Heart left ventricle (tissue), 16 donors: ENCODE results near the gene IER3. TPM values are rescaled to one million over a fixed set of nuclear protein-coding genes. Genes with fewer than 3 reads are reported as not detected.
"Not testable (repeated sequence)": the region's sequence is repeated elsewhere in the genome, so short reads cannot be mapped to it uniquely, and the experiment has no call there.

Source experiments
- ATAC-seq, 4 donors: fragments of 200-7000 bp; cut with Tn5 transposase; one replicate each; pipeline ENCODE4 v1.9.1; 2020 to 2022; ENCODE audit warnings: moderate library complexity in 4 of 4, mild to moderate bottlenecking in 3 of 4, moderate number of reproducible peaks in 1 of 4
- DNase-seq, 5 donors: peaks; one replicate each; pipeline ENCODE4 v3.0.0-alpha.2; 2020
- H3K27ac ChIP-seq, 12 donors: fragments of 200-600 bp; sonication (generic) in 4 of 12; one replicate each; pipeline versions ENCODE4 v1.5.0 to v1.8.0; 2016 to 2022; ENCODE audit warnings: mild to moderate bottlenecking in 2 of 12
- H3K27me3 ChIP-seq, 9 donors: fragments of 200-600 bp; sonication (generic) in 2 of 9; one replicate each; pipeline versions ENCODE4 v1.5.1 to v1.8.0; 2016 to 2022; ENCODE audit warnings: mild to moderate bottlenecking in 3 of 9
- H3K36me3 ChIP-seq, 9 donors: fragments of 200-600 bp; sonication (generic) in 2 of 9; one replicate each; pipeline versions ENCODE4 v1.5.0 to v1.8.0; 2018 to 2022; ENCODE audit warnings: mild to moderate bottlenecking in 2 of 9
- H3K4me1 ChIP-seq, 12 donors: fragments of 200-600 bp; sonication (generic) in 4 of 12; one replicate each; pipeline versions ENCODE4 v1.5.0 to v1.8.0; 2016 to 2022; ENCODE audit warnings: mild to moderate bottlenecking in 3 of 12
- H3K4me3 ChIP-seq, 12 donors: fragments of 200-600 bp; sonication (generic) in 4 of 12; one replicate each; pipeline versions ENCODE4 v1.5.0 to v1.8.0; 2017 to 2022; ENCODE audit warnings: mild to moderate bottlenecking in 9 of 12, moderate library complexity in 4 of 12
- H3K9me3 ChIP-seq, 12 donors: fragments of 200-600 bp; sonication (generic) in 4 of 12; one replicate each; pipeline versions ENCODE4 v1.5.0 to v1.8.0; 2016 to 2022; ENCODE audit warnings: mild to moderate bottlenecking in 1 of 12
- POLR2A ChIP-seq, 2 donors: fragments of 450-650 bp; IDR thresholded peaks; one replicate each; pipeline ENCODE4 v1.6.1; 2017; ENCODE audit warnings: antibody characterized with exemption in 2 of 2, mild to moderate bottlenecking in 2 of 2, moderate library complexity in 2 of 2
- WGBS, 4 donors: extraction: QIAGEN DNeasy Blood & Tissue Kit in 2 of 4; methylation state at CpG; one replicate each; pipeline versions ENCODE4 v1.1.5 to v1.1.7; 2013 to 2018; 5-methylcytosine and 5-hydroxymethylcytosine counted together
- intact Hi-C, 10 donors: fragments of 100-400 bp; cut with DNase I; formaldehyde crosslinking; loops; one replicate each; pipeline versions ENCODE4 v1.11.1 to v1.14.2; 2022
- polyA plus RNA-seq, 2 donors: library from polyadenylated mRNA; stranded (reverse); fragments of 200-250 nt; gene quantifications; one replicate each; pipeline ENCODE4 v1.2.3, GENCODE V29; 2013
- total RNA-seq, 9 donors: library from RNA; depleted of rRNA in 2 of 9; stranded (reverse); fragments of >200 nt in 2 of 9; fragmentation: NEBNext Ultra II Directional in 3 of 9; extraction: Animal tissue kit (Norgen Biotek cat#: 25700) in 3 of 9; gene quantifications; one replicate each; pipeline versions ENCODE4 v1.1.0 to v1.2.4, GENCODE V29; 2016 to 2023
- TF ChIP-seq, protein P1 (sequence below), 12 donors: fragments of 200-600 bp; sonication (generic) in 4 of 12; IDR thresholded peaks; one replicate each; pipeline versions ENCODE4 v1.5.0 to v1.8.0; 2018 to 2022; ENCODE audit warnings: antibody characterized with exemption in 12 of 12, mild to moderate bottlenecking in 5 of 12
- donor health status: ischemic (EF 13 %, LVEDD 7.1; RV severe dilation, severe dysfunction).
- donor health status: healthy with polysubstance abuse.
- donor health status: DM: no; HTN: yes; CAD: no.
- donor health status: DM: no; HTN: no; CAD: no.
- donor health status: ischemic (EF 25% LVEDD 6.9; RV normal size, moderate dysfunction).
- donor health status: ischemic (EF 25% LVEDD 5.7; RV mildly dilated, moderate dysfunction).
- donor health status: healthy.
- donor health status: DM: yes; HTN: yes; CAD: no.
- donor health status: ischemic (EF 35%, LVEDD 5.7; RV mildly dilated, moderate dysfunction).
- donor health status: nonischemic (EF 11% LVEDD 7.7; RV severe dilation, severe dysfunction).
- donor health status: DM: yes; HTN: yes; CAD: no.
- donor health status: PGD.
- donor health status: ischemic (EF 29% LVEDD 5.4; RV normal size, mild dysfunction).
- donor health status: nonischemic (EF 23%, LVEDD 6.1; RV moderate dilation, normal function).

IER3 gene
- total and polyA plus RNA-seq, 11 donors: 8.7 to 127 (median 69.8) TPM

DNA sequence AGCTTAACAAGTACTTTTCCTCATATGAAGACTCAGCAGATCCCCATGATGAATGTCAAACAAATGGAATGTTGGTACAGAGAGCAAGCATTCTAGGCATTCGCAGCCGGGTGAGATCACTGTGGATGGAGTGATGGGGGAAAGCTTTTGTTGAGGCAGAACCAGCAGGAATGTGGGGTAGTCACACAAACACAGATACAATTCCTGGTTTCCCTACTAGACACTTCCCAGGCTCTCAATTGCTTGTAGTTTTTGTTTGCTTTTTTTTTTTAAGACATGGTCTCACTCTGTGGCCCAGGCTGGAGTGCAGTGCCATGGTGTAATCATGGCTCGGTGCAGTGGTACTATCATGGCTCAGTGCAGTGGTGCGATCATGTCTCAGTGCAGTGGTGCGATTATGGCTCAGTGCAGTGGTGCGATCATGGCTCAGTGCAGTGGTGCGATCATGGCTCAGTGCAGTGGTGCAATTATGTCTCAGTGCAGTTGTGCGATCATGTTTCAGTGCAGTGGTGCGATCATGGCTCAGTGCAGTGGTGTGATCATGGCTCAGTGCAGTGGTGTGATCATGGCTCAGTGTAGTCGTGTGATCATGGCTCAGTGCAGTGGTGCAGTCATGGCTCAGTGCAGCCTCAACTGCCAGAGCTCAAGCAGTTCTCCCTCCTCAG, 15.4 kb upstream of the IER3 start:
- Histone ChIP-seq H3K27ac (peak overlapping the region in 8 of 12 donors; percentile 38 to 96 (median 74)), H3K4me1 (peaks cover 0 to 64% (median 21%) of the 10 kb centered on the region in 12 donors), H3K4me3 (no peak overlapping the region), H3K36me3 (no peaks in the 10 kb centered on the region), H3K27me3 (no peaks in the 10 kb centered on the region), H3K9me3 (no peaks in the 10 kb centered on the region)
- WGBS, 4 donors: 80 to 88% (median 85%) methylated on average over 10 of the region's 10 CpGs
- DNase-seq: no peak
- TF ChIP-seq, protein P1, sequence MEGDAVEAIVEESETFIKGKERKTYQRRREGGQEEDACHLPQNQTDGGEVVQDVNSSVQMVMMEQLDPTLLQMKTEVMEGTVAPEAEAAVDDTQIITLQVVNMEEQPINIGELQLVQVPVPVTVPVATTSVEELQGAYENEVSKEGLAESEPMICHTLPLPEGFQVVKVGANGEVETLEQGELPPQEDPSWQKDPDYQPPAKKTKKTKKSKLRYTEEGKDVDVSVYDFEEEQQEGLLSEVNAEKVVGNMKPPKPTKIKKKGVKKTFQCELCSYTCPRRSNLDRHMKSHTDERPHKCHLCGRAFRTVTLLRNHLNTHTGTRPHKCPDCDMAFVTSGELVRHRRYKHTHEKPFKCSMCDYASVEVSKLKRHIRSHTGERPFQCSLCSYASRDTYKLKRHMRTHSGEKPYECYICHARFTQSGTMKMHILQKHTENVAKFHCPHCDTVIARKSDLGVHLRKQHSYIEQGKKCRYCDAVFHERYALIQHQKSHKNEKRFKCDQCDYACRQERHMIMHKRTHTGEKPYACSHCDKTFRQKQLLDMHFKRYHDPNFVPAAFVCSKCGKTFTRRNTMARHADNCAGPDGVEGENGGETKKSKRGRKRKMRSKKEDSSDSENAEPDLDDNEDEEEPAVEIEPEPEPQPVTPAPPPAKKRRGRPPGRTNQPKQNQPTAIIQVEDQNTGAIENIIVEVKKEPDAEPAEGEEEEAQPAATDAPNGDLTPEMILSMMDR (IDR thresholded peaks at IDR 0.05): no peak
- TF ChIP-seq POLR2A (IDR thresholded peaks at IDR 0.05): no peak
- intact Hi-C loops: no loop called here
- peak in 1 of 4 donors; percentile 52 for ATAC-seq

DNA sequence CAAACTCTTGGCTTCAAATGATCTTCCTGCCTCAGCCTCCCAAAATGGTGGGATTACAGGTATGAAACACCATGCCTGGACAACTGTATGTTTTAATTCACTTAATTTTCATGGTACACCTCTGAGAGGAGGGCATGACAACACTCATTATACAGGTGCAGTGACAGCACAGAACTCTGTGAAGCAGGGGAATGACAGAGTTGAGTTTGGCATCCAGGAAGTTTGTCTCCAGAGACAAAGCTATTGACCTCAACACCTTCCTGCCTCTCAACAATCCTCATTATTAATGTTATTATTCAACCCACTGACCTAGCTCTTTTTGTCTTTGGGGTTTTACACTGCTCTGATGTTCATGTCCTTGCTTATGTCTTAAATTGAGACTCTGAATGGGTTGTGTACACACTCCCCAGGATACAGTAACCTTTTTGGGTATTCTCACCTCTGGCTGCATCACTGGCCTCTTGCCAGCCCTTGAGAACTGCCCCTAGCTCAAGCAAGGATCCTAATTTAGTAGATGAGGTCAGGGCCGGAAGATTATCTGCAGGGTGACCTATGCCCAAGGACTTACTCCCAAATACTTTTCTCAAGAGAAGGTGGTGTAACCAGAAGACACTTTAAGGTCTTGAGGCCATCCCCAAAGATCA, 13.0 kb upstream of the IER3 start:
- DNase-seq (peak in 4 of 5 donors; percentile 75 to 84 (median 78)), ATAC-seq (peak; percentile 57 to 73 (median 61))
- intact Hi-C loops: no loop called here
- Histone ChIP-seq H3K4me3 (no peak overlapping the region), H3K36me3 (no peaks in the 10 kb centered on the region), H3K9me3 (no peaks in the 10 kb centered on the region), H3K4me1 (peaks cover 0 to 64% (median 14%) of the 10 kb centered on the region in 12 donors), H3K27me3 (no peaks in the 10 kb centered on the region), H3K27ac (peak overlapping the region in 11 of 12 donors; percentile 16 to 96 (median 73))
- TF ChIP-seq, protein P1 (IDR thresholded peaks at IDR 0.05): no peak
- TF ChIP-seq POLR2A (IDR thresholded peaks at IDR 0.05): no peak
- 52 to 68% (median 59%) methylated on average over 1 of the region's 1 CpG for WGBS, 4 donors

DNA sequence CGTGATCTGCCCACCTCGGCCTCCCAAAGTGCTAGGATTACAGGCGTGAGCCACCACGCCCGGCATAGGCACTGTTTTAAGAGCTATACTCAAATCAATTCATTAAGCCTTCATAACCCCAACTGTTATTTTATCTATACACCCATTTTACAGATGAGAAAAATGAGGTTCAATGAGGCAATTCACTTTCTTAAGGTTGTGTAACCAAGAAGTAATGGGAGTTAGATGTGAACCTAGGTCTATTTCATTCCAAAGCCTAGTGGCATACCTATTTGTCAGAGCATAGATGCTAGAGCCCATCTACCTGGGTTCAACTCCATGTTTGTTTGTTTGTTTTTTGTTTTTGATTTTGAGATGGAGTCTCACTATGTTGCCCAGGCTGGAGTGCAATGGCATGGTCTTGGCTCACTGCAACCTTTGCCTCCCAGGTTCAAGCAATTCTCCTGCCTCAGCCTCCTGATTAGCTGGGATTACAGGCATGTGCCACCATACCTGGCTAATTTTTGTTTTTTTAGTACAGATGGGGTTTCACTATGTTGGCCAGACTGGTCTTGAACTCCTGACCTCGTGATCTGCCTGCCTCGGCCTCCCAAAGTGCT, 12.2 kb upstream of the IER3 start:
- ATAC-seq, H3K27me3 ChIP-seq, intact Hi-C loops, DNase-seq, H3K9me3 ChIP-seq, H3K4me3 ChIP-seq, H3K36me3 ChIP-seq: not testable (repeated sequence)
- WGBS, 4 donors: 95 to 99% (median 98%) methylated on average over 7 of the region's 7 CpGs
- peaks cover 0 to 73% (median 20%) of the 10 kb centered on the region in 12 donors for H3K4me1 ChIP-seq
- peak overlapping the region in 8 of 12 donors; percentile 66 to 97 (median 76) for H3K27ac ChIP-seq

DNA sequence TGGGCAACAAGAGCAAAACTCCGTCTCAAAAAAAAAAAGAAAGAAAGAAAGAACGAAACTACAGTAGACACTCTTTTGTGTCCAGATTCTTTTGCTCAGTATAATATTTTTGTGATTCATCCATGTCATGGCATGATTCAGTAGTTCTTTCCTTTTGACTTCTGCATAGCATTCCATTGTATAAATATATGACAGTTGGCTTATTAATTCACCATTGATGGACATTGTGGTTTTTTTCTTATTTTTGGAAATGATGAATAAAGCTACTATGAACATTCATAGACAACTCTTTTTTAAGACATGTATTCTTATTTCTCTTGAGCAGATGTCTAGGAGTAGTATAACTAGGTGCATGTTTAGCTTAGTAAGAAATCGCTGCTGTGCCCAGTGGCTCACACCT, 10.3 kb upstream of the IER3 start:
- intact Hi-C loops: no loop called here
- H3K27ac ChIP-seq: peak overlapping the region in 8 of 12 donors; percentile 6 to 97 (median 90)
- no peaks in the 10 kb centered on the region for H3K9me3 ChIP-seq
- no peaks in the 10 kb centered on the region for H3K36me3 ChIP-seq
- DNase-seq: no peak
- H3K4me1 ChIP-seq: peaks cover 0 to 72% (median 22%) of the 10 kb centered on the region in 12 donors
- H3K4me3 ChIP-seq: no peak overlapping the region
- TF ChIP-seq POLR2A (IDR thresholded peaks at IDR 0.05): no peak
- TF ChIP-seq, protein P1 (IDR thresholded peaks at IDR 0.05): no peak
- no peak for ATAC-seq
- 88 to 96% (median 93%) methylated on average over 3 of the region's 3 CpGs for WGBS, 4 donors
- no peaks in the 10 kb centered on the region for H3K27me3 ChIP-seq
